K562 (cell line): ENCODE data around the gene ERP44. TPM values are rescaled to one million over a fixed set of nuclear protein-coding genes. Genes with fewer than 3 reads are reported as not detected.

Experiments used
- ATAC-seq: fragments of 200-7000 bp; cut with Tn5 transposase; 3 replicates; pipeline ENCODE4 v1.9.1; 2020; ENCODE audit warnings: moderate library complexity
- BruUV-seq: library from RNA; stranded (reverse); fragments of 400-500 nt; replicated peaks from 2 replicates; lab custom pipeline; 2021; lab: Mats Ljungman, UMichigan
- CTCF ChIA-PET: fragments of 300-600 bp; formaldehyde crosslinking; extraction: SDS; loops from one replicate; lab custom pipeline; 2021; ENCODE audit warnings: low intra/inter-chr PET ratio; lab: Yijun Ruan, JAX
- POLR2A ChIA-PET: fragments of 300-600, 350-650 bp; sonication (Branson Sonifier 250); formaldehyde crosslinking; extraction: SDS; loops from one replicate; lab custom pipeline; 2021; ENCODE audit warnings: antibody characterized with exemption, inconsistent platforms; lab: Yijun Ruan, JAX
- DNase-seq, 4 experiments: peaks; one replicate each; pipeline versions ENCODE4 v3.0.0 to v3.0.0-alpha.2; 2011 to 2018; ENCODE audit warnings: low spot score in 3 of 4, mixed read lengths in 3 of 4; ENCODE audit errors: extremely low read depth in 1 of 4
- FAIRE-seq: peaks from 2 replicates; lab custom pipeline; 2011; peaks lifted over from hg19 to GRCh38; lab: Jason Lieb, UNC
- H2AFZ ChIP-seq: 2 replicates; pipeline ENCODE4 v1.6.0; 2011; ENCODE audit warnings: low read depth, low read length, control low read depth, inconsistent platforms
- H3K27ac ChIP-seq: fragments of 200-600 bp; 3 replicates; pipeline ENCODE4 v1.8.0; 2011; ENCODE audit warnings: low read depth, mild to moderate bottlenecking, control low read depth, inconsistent platforms, low read length, moderate library complexity, mixed read lengths; ENCODE audit errors: extremely low read depth
- H3K27me3 ChIP-seq, 2 experiments: fragments of 300-600 bp in 1 of 2; 2 replicates in 1 of 2; 3 replicates in 1 of 2; pipeline versions ENCODE4 v1.6.0 to v1.8.0; 2011; ENCODE audit warnings: inconsistent platforms in 2 of 2, low read length in 2 of 2, mild to moderate bottlenecking in 1 of 2, mixed read lengths in 1 of 2, moderate library complexity in 1 of 2; ENCODE audit not compliant: control insufficient read depth in 2 of 2, insufficient read depth in 2 of 2
- H3K36me3 ChIP-seq: fragments of 300-600 bp; 3 replicates; pipeline ENCODE4 v1.8.0; 2011; ENCODE audit warnings: mild to moderate bottlenecking, low read length, inconsistent platforms; ENCODE audit not compliant: control insufficient read depth, insufficient read depth
- H3K4me1 ChIP-seq, 2 experiments: fragments of 200-600 bp in 1 of 2; replicated peaks in 1 of 2; 2 replicates in 1 of 2; 3 replicates in 1 of 2; pipeline versions ENCODE4 v1.5.1 to v1.8.0; 2011; ENCODE audit warnings: inconsistent platforms in 2 of 2, low read length in 2 of 2, mild to moderate bottlenecking in 1 of 2, mixed read lengths in 1 of 2, moderate library complexity in 1 of 2; ENCODE audit not compliant: control insufficient read depth in 2 of 2, insufficient read depth in 2 of 2
- H3K4me2 ChIP-seq: 2 replicates; pipeline ENCODE4 v1.6.1; 2011; ENCODE audit warnings: low read length, control low read depth, inconsistent platforms, mixed read lengths; ENCODE audit not compliant: insufficient read depth
- H3K4me3 ChIP-seq: fragments of 200-600 bp; sonication (generic), shearing (Covaris generic); 2 replicates; pipeline ENCODE4 v1.5.1; 2016; ENCODE audit warnings: control low read depth, inconsistent platforms
- H3K79me2 ChIP-seq: fragments of 200-600 bp; 3 replicates; pipeline ENCODE4 v1.8.0; 2011; ENCODE audit warnings: low read length, inconsistent platforms; ENCODE audit not compliant: control insufficient read depth, insufficient read depth
- H3K9ac ChIP-seq, 2 experiments: 2 replicates each; pipeline versions ENCODE4 v1.6.0 to v1.6.1; 2011; ENCODE audit warnings: low read depth in 2 of 2, low read length in 2 of 2, control low read depth in 1 of 2, inconsistent platforms in 1 of 2, mild to moderate bottlenecking in 1 of 2, mixed read lengths in 1 of 2; ENCODE audit not compliant: insufficient read depth in 1 of 2
- H3K9me1 ChIP-seq: one replicate; pipeline ENCODE4 v1.6.0; 2011; ENCODE audit warnings: inconsistent platforms, mild to moderate bottlenecking, low read length, moderate library complexity; ENCODE audit not compliant: control insufficient read depth, insufficient read depth
- H3K9me3 ChIP-seq: replicated peaks from 2 replicates; pipeline ENCODE4 v1.5.1; 2011; ENCODE audit warnings: low read depth, low read length, inconsistent platforms; ENCODE audit not compliant: control insufficient read depth, insufficient read depth
- H4K20me1 ChIP-seq: replicated peaks from 2 replicates; pipeline ENCODE4 v1.6.1; 2011; ENCODE audit warnings: low read length, inconsistent platforms, mixed read lengths; ENCODE audit not compliant: control insufficient read depth, insufficient read depth
- CEBPB ChIP-seq: fragments of 450-650 bp; IDR thresholded peaks from 2 replicates; pipeline ENCODE4 v1.6.1; 2016; ENCODE audit warnings: missing genetic modification characterization, missing compliant biosample characterization
- ESRRA ChIP-seq: fragments of 450-650 bp; IDR thresholded peaks from 2 replicates; pipeline ENCODE4 v1.6.1; 2014; ENCODE audit warnings: low read depth, mild to moderate bottlenecking, moderate library complexity, borderline replicate concordance
- WGBS: fragments of 100-300 bp; shearing (Covaris generic); methylation state at CpG from one replicate; pipeline ENCODE4 v1.1.6; 2016; ENCODE audit warnings: low coverage, mixed read lengths; ENCODE audit not compliant: insufficient coverage; ENCODE audit errors: missing lambda C conversion rate; 5-methylcytosine and 5-hydroxymethylcytosine counted together
- in situ Hi-C: fragments of 300-500 bp; cut with MboI; formaldehyde crosslinking; loops from 4 replicates; pipeline ENCODE4 v1.15.0; 2018; ENCODE audit warnings: inconsistent platforms, mixed read lengths
- intact Hi-C: fragments of 100-400 bp; cut with micrococcal nuclease; formaldehyde crosslinking; loops from 2 replicates; pipeline ENCODE4 v1.14.2; 2022
- polyA plus RNA-seq, 8 experiments: library from polyadenylated mRNA; depleted of rRNA in 4 of 8; stranded (reverse) in 5 of 8; unstranded in 3 of 8; fragments of >200 nt; fragmentation: Nextera tagmentation in 2 of 8; fragmentation: Illumina TruSeq in 1 of 8; extraction: Ambion mirVana in 2 of 8; extraction: Trizol in 1 of 8; gene quantifications; 2 replicates each; pipeline versions ENCODE4 v1.2.1 to v1.2.3, GENCODE V29; 2011 to 2014; ENCODE audit warnings: inconsistent platforms in 1 of 8, missing spikeins in 1 of 8
- total RNA-seq, 7 experiments: library from RNA; depleted of rRNA in 6 of 7; stranded (reverse); fragments of >200 nt in 6 of 7; fragmentation: Illumina TruSeq in 2 of 7; extraction: Trizol in 2 of 7; gene quantifications; 2 replicates each; pipeline versions ENCODE4 v1.2.1 to v1.2.3, GENCODE V29; 2011 to 2021; ENCODE audit warnings: low replicate concordance in 1 of 7
- TF ChIP-seq, protein P1 (sequence below): sonication (generic); formaldehyde crosslinking; IDR thresholded peaks from 2 replicates; pipeline ENCODE4 v1.4.0; 2020; ENCODE audit warnings: mild to moderate bottlenecking, missing genetic modification reagents
- TF ChIP-seq, protein P2 (sequence below): fragments of 250-450 bp; sonication (Bioruptor Pico); IDR thresholded peaks from 2 replicates; pipeline ENCODE4 v1.9.0; 2021; ENCODE audit warnings: mild to moderate bottlenecking, inconsistent platforms
- TF ChIP-seq, protein P3 (sequence below): fragments of 450-650 bp; IDR thresholded peaks from 2 replicates; pipeline ENCODE4 v1.6.1; 2016

ERP44 gene
- total and polyA plus RNA-seq, 9 of the 15 experiments (the other 6 are each of a cell fraction or from before 2014, with no cell fraction given) = 9.2 to 23.4 (median 13.6) TPM

DNA sequence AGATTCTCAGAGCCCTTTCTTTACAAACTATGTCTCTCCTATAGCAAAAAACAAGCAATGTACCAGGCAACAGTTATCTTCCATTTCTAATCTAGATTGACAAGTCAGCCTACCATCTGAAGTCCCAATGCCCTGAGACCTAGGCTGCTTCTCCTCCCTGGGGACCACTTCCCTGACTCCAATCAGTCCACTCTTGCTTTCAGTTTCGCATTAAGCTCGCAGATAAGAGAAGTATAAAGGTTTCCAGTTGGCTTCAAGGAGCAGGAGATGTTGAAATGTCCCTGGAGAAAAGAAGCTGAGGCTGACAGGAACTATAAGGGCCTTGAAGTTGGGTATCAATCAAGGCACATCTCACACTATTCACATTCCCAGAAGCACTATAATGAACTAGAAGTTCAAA, 32.3 kb downstream of the ERP44 start:
- peak in 1 of 4 experiments; percentile 30 for DNase-seq
- Histone ChIP-seq H3K4me1 (peaks cover 13 to 26% of the 10 kb centered on the region in 2 experiments; a peak in 4 of 5 replicates), H3K27me3 (no peaks in the 10 kb centered on the region), H3K9me3 (no peaks in the 10 kb centered on the region), H3K79me2 (peaks cover 72% of the 10 kb centered on the region), H3K4me2 (no peak overlapping the region; the same call in 1 of the 2 replicates), H4K20me1 (no peaks in the 10 kb centered on the region), H3K27ac (peak overlapping the region; percentile 55; the same call in 2 of the 3 replicates), H3K9me1 (no peaks in the 10 kb centered on the region), H3K36me3 (0 out of 3 replicates have a peak, but pooled peaks cover 2% of the 10 kb centered on the region), H3K9ac (no peak overlapping the region; a peak in 1 of 4 replicates), H3K4me3 (no peak overlapping the region), H2AFZ (no peak overlapping the region)
- in situ Hi-C loops (no loop called here), intact Hi-C loops (no loop called here)
- CTCF ChIA-PET = interaction anchor here (0.6 kb wide), 1 partner anchor 24 kb away, joined by 3 read pairs; no protein-coding TSS in a partner anchor
- TF ChIP-seq, protein P1, sequence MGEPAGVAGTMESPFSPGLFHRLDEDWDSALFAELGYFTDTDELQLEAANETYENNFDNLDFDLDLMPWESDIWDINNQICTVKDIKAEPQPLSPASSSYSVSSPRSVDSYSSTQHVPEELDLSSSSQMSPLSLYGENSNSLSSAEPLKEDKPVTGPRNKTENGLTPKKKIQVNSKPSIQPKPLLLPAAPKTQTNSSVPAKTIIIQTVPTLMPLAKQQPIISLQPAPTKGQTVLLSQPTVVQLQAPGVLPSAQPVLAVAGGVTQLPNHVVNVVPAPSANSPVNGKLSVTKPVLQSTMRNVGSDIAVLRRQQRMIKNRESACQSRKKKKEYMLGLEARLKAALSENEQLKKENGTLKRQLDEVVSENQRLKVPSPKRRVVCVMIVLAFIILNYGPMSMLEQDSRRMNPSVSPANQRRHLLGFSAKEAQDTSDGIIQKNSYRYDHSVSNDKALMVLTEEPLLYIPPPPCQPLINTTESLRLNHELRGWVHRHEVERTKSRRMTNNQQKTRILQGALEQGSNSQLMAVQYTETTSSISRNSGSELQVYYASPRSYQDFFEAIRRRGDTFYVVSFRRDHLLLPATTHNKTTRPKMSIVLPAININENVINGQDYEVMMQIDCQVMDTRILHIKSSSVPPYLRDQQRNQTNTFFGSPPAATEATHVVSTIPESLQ = no peak
- TF ChIP-seq, protein P2, sequence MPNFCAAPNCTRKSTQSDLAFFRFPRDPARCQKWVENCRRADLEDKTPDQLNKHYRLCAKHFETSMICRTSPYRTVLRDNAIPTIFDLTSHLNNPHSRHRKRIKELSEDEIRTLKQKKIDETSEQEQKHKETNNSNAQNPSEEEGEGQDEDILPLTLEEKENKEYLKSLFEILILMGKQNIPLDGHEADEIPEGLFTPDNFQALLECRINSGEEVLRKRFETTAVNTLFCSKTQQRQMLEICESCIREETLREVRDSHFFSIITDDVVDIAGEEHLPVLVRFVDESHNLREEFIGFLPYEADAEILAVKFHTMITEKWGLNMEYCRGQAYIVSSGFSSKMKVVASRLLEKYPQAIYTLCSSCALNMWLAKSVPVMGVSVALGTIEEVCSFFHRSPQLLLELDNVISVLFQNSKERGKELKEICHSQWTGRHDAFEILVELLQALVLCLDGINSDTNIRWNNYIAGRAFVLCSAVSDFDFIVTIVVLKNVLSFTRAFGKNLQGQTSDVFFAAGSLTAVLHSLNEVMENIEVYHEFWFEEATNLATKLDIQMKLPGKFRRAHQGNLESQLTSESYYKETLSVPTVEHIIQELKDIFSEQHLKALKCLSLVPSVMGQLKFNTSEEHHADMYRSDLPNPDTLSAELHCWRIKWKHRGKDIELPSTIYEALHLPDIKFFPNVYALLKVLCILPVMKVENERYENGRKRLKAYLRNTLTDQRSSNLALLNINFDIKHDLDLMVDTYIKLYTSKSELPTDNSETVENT (CRISPR knock-in tag) = no peak
- TF ChIP-seq, protein P3, sequence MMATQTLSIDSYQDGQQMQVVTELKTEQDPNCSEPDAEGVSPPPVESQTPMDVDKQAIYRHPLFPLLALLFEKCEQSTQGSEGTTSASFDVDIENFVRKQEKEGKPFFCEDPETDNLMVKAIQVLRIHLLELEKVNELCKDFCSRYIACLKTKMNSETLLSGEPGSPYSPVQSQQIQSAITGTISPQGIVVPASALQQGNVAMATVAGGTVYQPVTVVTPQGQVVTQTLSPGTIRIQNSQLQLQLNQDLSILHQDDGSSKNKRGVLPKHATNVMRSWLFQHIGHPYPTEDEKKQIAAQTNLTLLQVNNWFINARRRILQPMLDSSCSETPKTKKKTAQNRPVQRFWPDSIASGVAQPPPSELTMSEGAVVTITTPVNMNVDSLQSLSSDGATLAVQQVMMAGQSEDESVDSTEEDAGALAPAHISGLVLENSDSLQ = peak; percentile 59
- peak; percentile 38; the same call in 1 of the 2 replicates for TF ChIP-seq CEBPB (tag)
- TF ChIP-seq ESRRA = no peak
- FAIRE-seq = peak; percentile 11
- BruUV-seq = no TSS peak
- POLR2A ChIA-PET = interaction anchor here (0.7 to 2.2 kb wide), 4 partner anchors 8 to 149 kb away, joined by 3 to 6 read pairs (median 4); no protein-coding TSS in a partner anchor
- 25% methylated on average over 2 of the region's 2 CpGs for WGBS
- ATAC-seq = peak; percentile 31
